Neural progenitor cell (in vitro differentiated cells): ENCODE results near the gene ERCC5. TPM values are rescaled to one million over a fixed set of nuclear protein-coding genes. Genes with fewer than 3 reads are reported as not detected.
A peak's percentile ranks its signal among the peaks of the same experiment; 100 is the strongest.

Experiments used
- DNase-seq: peaks from one replicate; pipeline ENCODE4 v3.0.0-alpha.2; 2016; ENCODE audit warnings: low spot score
- H2AFZ ChIP-seq: fragments of 200-600 bp; sonication (generic); replicated peaks from 2 replicates; pipeline ENCODE4 v1.6.1; 2016; ENCODE audit warnings: antibody characterized with exemption
- H3F3A ChIP-seq: fragments of 200-600 bp; sonication (generic); 2 replicates; pipeline ENCODE4 v1.6.1; 2016; ENCODE audit warnings: antibody characterized with exemption, low read depth
- H3K27ac ChIP-seq: fragments of 200-600 bp; sonication (generic); 2 replicates; pipeline ENCODE4 v1.5.1; 2016; ENCODE audit warnings: mild to moderate bottlenecking
- H3K27me3 ChIP-seq: fragments of 200-600 bp; sonication (generic); 2 replicates; pipeline ENCODE4 v1.6.1; 2016; ENCODE audit warnings: mild to moderate bottlenecking, moderate library complexity
- H3K36me3 ChIP-seq: fragments of 200-600 bp; sonication (generic); 2 replicates; pipeline ENCODE4 v1.5.1; 2016
- H3K4me1 ChIP-seq: fragments of 200-600 bp; sonication (generic); 2 replicates; pipeline ENCODE4 v1.6.1; 2016; ENCODE audit warnings: mixed run types
- H3K4me2 ChIP-seq: fragments of 200-600 bp; sonication (generic); 2 replicates; pipeline ENCODE4 v1.6.1; 2016
- H3K4me3 ChIP-seq: fragments of 200-600 bp; sonication (generic); 2 replicates; pipeline ENCODE4 v1.5.1; 2016
- H3K79me2 ChIP-seq: fragments of 200-600 bp; sonication (generic); 2 replicates; pipeline ENCODE4 v1.6.1; 2016; ENCODE audit warnings: low read depth
- H3K9ac ChIP-seq: fragments of 200-600 bp; sonication (generic); 2 replicates; pipeline ENCODE4 v1.6.1; 2016
- H3K9me3 ChIP-seq: fragments of 200-600 bp; sonication (generic); 2 replicates; pipeline ENCODE4 v1.5.1; 2016; ENCODE audit warnings: low read depth
- H4K20me1 ChIP-seq: fragments of 200-600 bp; sonication (generic); 2 replicates; pipeline ENCODE4 v1.6.1; 2016; ENCODE audit warnings: low read depth
- H3K27ac Mint-ChIP-seq: 3 replicates; pipeline ENCODE4 v1.8.0; 2021; ENCODE audit warnings: mixed read lengths
- H3K27me3 Mint-ChIP-seq: 2 replicates; pipeline ENCODE4 v1.8.0; 2022; ENCODE audit warnings: low read depth, mild to moderate bottlenecking, inconsistent platforms, moderate library complexity, mixed read lengths; ENCODE audit not compliant: insufficient read depth
- H3K36me3 Mint-ChIP-seq: 3 replicates; pipeline ENCODE4 v1.8.0; 2021; ENCODE audit warnings: mixed read lengths
- H3K4me1 Mint-ChIP-seq: 3 replicates; pipeline ENCODE4 v1.8.0; 2021; ENCODE audit warnings: mixed read lengths
- H3K4me3 Mint-ChIP-seq: 3 replicates; pipeline ENCODE4 v1.8.0; 2021; ENCODE audit warnings: mild to moderate bottlenecking, moderate library complexity, mixed read lengths
- H3K9me3 Mint-ChIP-seq: 3 replicates; pipeline ENCODE4 v1.8.0; 2020; ENCODE audit warnings: mixed read lengths
- CTCF ChIP-seq: fragments of 200-600 bp; sonication (generic); IDR thresholded peaks from 2 replicates; pipeline ENCODE4 v1.5.1; 2017; ENCODE audit warnings: antibody characterized with exemption, mild to moderate bottlenecking
- EZH2 ChIP-seq: fragments of 200-600 bp; sonication (generic); IDR thresholded peaks from 2 replicates; pipeline ENCODE4 v1.6.1; 2017; ENCODE audit warnings: antibody characterized with exemption, mild to moderate bottlenecking, moderate library complexity
- EZH2phosphoT487 ChIP-seq: fragments of 200-600 bp; sonication (generic); IDR thresholded peaks from 2 replicates; pipeline ENCODE4 v1.6.1; 2017; ENCODE audit warnings: antibody characterized with exemption
- total RNA-seq: library from RNA; depleted of rRNA; stranded (reverse); fragments of >200 nt; gene quantifications from 2 replicates; pipeline ENCODE4 v1.2.3, GENCODE V29; 2015; ENCODE audit warnings: low replicate concordance

ERCC5 gene
- total RNA-seq, 1 donor from 2014 or later = 35.1 TPM

- no peaks in the 10 kb centered on the region for H3K36me3 Mint-ChIP-seq
- no peak overlapping the region for H3K4me3 Mint-ChIP-seq
- no peaks in the 10 kb centered on the region for H3K79me2 ChIP-seq
- no peak overlapping the region for H3K4me3 ChIP-seq
- H3K27me3 ChIP-seq = no peaks in the 10 kb centered on the region
- peaks cover 14% of the 10 kb centered on the region for H3K4me1 ChIP-seq
- H3K27ac ChIP-seq = peak overlapping the region; percentile 34
- peak overlapping the region; percentile 41 for H3K4me2 ChIP-seq
- H3K9me3 ChIP-seq = no peaks in the 10 kb centered on the region
- H2AFZ ChIP-seq = no peak overlapping the region
- peaks cover 4% of the 10 kb centered on the region for H3F3A ChIP-seq
- H3K9me3 Mint-ChIP-seq = no peaks in the 10 kb centered on the region
- no peaks in the 10 kb centered on the region for H3K36me3 ChIP-seq
- no peak for TF ChIP-seq CTCF
- TF ChIP-seq EZH2phosphoT487 = no peak
- no peak for TF ChIP-seq EZH2
- DNase-seq = peak; percentile 56
- H3K9ac ChIP-seq = no peak overlapping the region
- H3K4me1 Mint-ChIP-seq = peaks cover 26% of the 10 kb centered on the region
- no peaks in the 10 kb centered on the region for H4K20me1 ChIP-seq
- H3K27me3 Mint-ChIP-seq = peaks cover 4% of the 10 kb centered on the region
- peak overlapping the region; percentile 70 for H3K27ac Mint-ChIP-seq
Measured at GRCh38 chr13:102909971-102910370, 64.1 kb downstream of the ERCC5 start.

GRCh38 chr13:102911336-102911735 is 65.5 kb downstream of the ERCC5 start:
- Histone ChIP-seq H3K27me3 (no peaks in the 10 kb centered on the region), H3K79me2 (no peaks in the 10 kb centered on the region), H3K9me3 (no peaks in the 10 kb centered on the region), H4K20me1 (no peaks in the 10 kb centered on the region), H3K4me1 (peaks cover 14% of the 10 kb centered on the region), H3K36me3 (no peaks in the 10 kb centered on the region), H3F3A (peaks cover 4% of the 10 kb centered on the region), H2AFZ (no peak overlapping the region), H3K9ac (no peak overlapping the region), H3K4me2 (no peak overlapping the region), H3K4me3 (no peak overlapping the region), H3K27ac (no peak overlapping the region)
- peak overlapping the region; percentile 25 for H3K27ac Mint-ChIP-seq
- DNase-seq = no peak
- no peak for TF ChIP-seq EZH2phosphoT487
- no peak for TF ChIP-seq EZH2
- TF ChIP-seq CTCF = no peak
- no peak overlapping the region for H3K4me3 Mint-ChIP-seq
- H3K9me3 Mint-ChIP-seq = no peaks in the 10 kb centered on the region
- H3K4me1 Mint-ChIP-seq = peaks cover 26% of the 10 kb centered on the region
- peaks cover 3% of the 10 kb centered on the region for H3K27me3 Mint-ChIP-seq
- H3K36me3 Mint-ChIP-seq = no peaks in the 10 kb centered on the region

- Mint-ChIP-seq H3K4me1 (peaks cover 26% of the 10 kb centered on the region), H3K27me3 (peaks cover 3% of the 10 kb centered on the region), H3K36me3 (no peaks in the 10 kb centered on the region), H3K27ac (no peak overlapping the region), H3K9me3 (no peaks in the 10 kb centered on the region), H3K4me3 (no peak overlapping the region)
- H4K20me1 ChIP-seq = no peaks in the 10 kb centered on the region
- DNase-seq = no peak
- no peaks in the 10 kb centered on the region for H3K36me3 ChIP-seq
- H2AFZ ChIP-seq = no peak overlapping the region
- H3K79me2 ChIP-seq = no peaks in the 10 kb centered on the region
- peaks cover 4% of the 10 kb centered on the region for H3F3A ChIP-seq
- H3K4me2 ChIP-seq = no peak overlapping the region
- H3K27ac ChIP-seq = no peak overlapping the region
- H3K9ac ChIP-seq = no peak overlapping the region
- H3K27me3 ChIP-seq = no peaks in the 10 kb centered on the region
- H3K4me1 ChIP-seq = peaks cover 14% of the 10 kb centered on the region
- no peaks in the 10 kb centered on the region for H3K9me3 ChIP-seq
- TF ChIP-seq EZH2 (no peak), CTCF (no peak), EZH2phosphoT487 (no peak)
- no peak overlapping the region for H3K4me3 ChIP-seq
Measured at GRCh38 chr13:102912599-102912998, 66.8 kb downstream of the ERCC5 start.
